Measurements from ENCODE around the gene PIEZO2.
"Not testable (repeated sequence)": the region's sequence is repeated elsewhere in the genome, so short reads cannot be mapped to it uniquely, and the experiment has no call there.

Gene PIEZO2

GRCh38 chr18:10659594-10659993 lies 489.8 kb downstream of the PIEZO2 start:
- Histone ChIP-seq H3F3A (ENCODE audit: low read depth) (no peaks in the 10 kb centered on the region), H3K9ac (ENCODE audit: low read depth, low read length, poor library complexity, severe bottlenecking) (no peak overlapping the region), H4K20me1 (ENCODE audit: insufficient read depth, low read length, poor library complexity, severe bottlenecking) (no peaks in the 10 kb centered on the region), H3K36me3 (ENCODE audit: insufficient read depth, low read length) (no peaks in the 10 kb centered on the region), H3K9me2 (replicated peaks; ENCODE audit: low read depth, low read length) (no peaks in the 10 kb centered on the region), H3K4me1 (ENCODE audit: insufficient read depth, low read length, poor library complexity, severe bottlenecking) (no peaks in the 10 kb centered on the region), H3K9me3 (ENCODE audit: insufficient read depth, low read depth, low read length) (no peaks in the 10 kb centered on the region; the same call in 1 of the 2 replicates), H2AFZ (ENCODE audit: low read length) (no peak overlapping the region), H3K27me3 (ENCODE audit: insufficient read depth, low read length, poor library complexity, severe bottlenecking) (no peaks in the 10 kb centered on the region), H3K4me2 (ENCODE audit: low read depth, low read length, poor library complexity, severe bottlenecking) (no peak overlapping the region), H3K79me2 (ENCODE audit: insufficient read depth, low read length) (no peaks in the 10 kb centered on the region), H3K4me3 (ENCODE audit: low read length, poor library complexity, severe bottlenecking) (no peak overlapping the region)
- TF ChIP-seq, protein P1, sequence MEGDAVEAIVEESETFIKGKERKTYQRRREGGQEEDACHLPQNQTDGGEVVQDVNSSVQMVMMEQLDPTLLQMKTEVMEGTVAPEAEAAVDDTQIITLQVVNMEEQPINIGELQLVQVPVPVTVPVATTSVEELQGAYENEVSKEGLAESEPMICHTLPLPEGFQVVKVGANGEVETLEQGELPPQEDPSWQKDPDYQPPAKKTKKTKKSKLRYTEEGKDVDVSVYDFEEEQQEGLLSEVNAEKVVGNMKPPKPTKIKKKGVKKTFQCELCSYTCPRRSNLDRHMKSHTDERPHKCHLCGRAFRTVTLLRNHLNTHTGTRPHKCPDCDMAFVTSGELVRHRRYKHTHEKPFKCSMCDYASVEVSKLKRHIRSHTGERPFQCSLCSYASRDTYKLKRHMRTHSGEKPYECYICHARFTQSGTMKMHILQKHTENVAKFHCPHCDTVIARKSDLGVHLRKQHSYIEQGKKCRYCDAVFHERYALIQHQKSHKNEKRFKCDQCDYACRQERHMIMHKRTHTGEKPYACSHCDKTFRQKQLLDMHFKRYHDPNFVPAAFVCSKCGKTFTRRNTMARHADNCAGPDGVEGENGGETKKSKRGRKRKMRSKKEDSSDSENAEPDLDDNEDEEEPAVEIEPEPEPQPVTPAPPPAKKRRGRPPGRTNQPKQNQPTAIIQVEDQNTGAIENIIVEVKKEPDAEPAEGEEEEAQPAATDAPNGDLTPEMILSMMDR (conservative IDR thresholded peaks at IDR 0.05; ENCODE audit: low read length), result no peak
- TF ChIP-seq EZH2phosphoT487 (IDR thresholded peaks at IDR 0.05; ENCODE audit: borderline replicate concordance), result no peak

GRCh38 chr18:10659000-10659399 lies 490.4 kb downstream of the PIEZO2 start:
- Histone ChIP-seq H2AFZ (ENCODE audit: low read length) (no peak overlapping the region), H3K36me3 (ENCODE audit: insufficient read depth, low read length) (no peaks in the 10 kb centered on the region), H4K20me1 (ENCODE audit: insufficient read depth, low read length, poor library complexity, severe bottlenecking) (no peaks in the 10 kb centered on the region), H3F3A (ENCODE audit: low read depth) (no peaks in the 10 kb centered on the region), H3K9ac (ENCODE audit: low read depth, low read length, poor library complexity, severe bottlenecking) (no peak overlapping the region), H3K4me2 (ENCODE audit: low read depth, low read length, poor library complexity, severe bottlenecking) (no peak overlapping the region), H3K27me3 (ENCODE audit: insufficient read depth, low read length, poor library complexity, severe bottlenecking) (no peaks in the 10 kb centered on the region), H3K9me2 (replicated peaks; ENCODE audit: low read depth, low read length) (no peaks in the 10 kb centered on the region), H3K9me3 (ENCODE audit: insufficient read depth, low read depth, low read length) (no peaks in the 10 kb centered on the region; the same call in 1 of the 2 replicates), H3K79me2 (ENCODE audit: insufficient read depth, low read length) (no peaks in the 10 kb centered on the region), H3K4me3 (ENCODE audit: low read length, poor library complexity, severe bottlenecking) (no peak overlapping the region), H3K4me1 (ENCODE audit: insufficient read depth, low read length, poor library complexity, severe bottlenecking) (no peaks in the 10 kb centered on the region)
- no peak for TF ChIP-seq EZH2phosphoT487 (IDR thresholded peaks at IDR 0.05; ENCODE audit: borderline replicate concordance)
- TF ChIP-seq, protein P1 (conservative IDR thresholded peaks at IDR 0.05; ENCODE audit: low read length), result no peak

- not testable (repeated sequence) for H3K9me2 ChIP-seq (replicated peaks; ENCODE audit: low read depth, low read length); H3K9me3 ChIP-seq (ENCODE audit: insufficient read depth, low read depth, low read length); H3K4me3 ChIP-seq (ENCODE audit: low read length, poor library complexity, severe bottlenecking); H3K27me3 ChIP-seq (ENCODE audit: insufficient read depth, low read length, poor library complexity, severe bottlenecking); H3F3A ChIP-seq (ENCODE audit: low read depth); H3K9ac ChIP-seq (ENCODE audit: low read depth, low read length, poor library complexity, severe bottlenecking); H4K20me1 ChIP-seq (ENCODE audit: insufficient read depth, low read length, poor library complexity, severe bottlenecking); H3K4me1 ChIP-seq (ENCODE audit: insufficient read depth, low read length, poor library complexity, severe bottlenecking); H3K79me2 ChIP-seq (ENCODE audit: insufficient read depth, low read length); H2AFZ ChIP-seq (ENCODE audit: low read length); H3K4me2 ChIP-seq (ENCODE audit: low read depth, low read length, poor library complexity, severe bottlenecking); H3K36me3 ChIP-seq (ENCODE audit: insufficient read depth, low read length)
Observed at GRCh38 chr18:10644003-10644402, 505.4 kb downstream of the PIEZO2 start.

GRCh38 chr18:10642915-10643524 lies 506.3 kb downstream of the PIEZO2 start:
- H3K9me2 ChIP-seq (replicated peaks; ENCODE audit: low read depth, low read length), result not testable (repeated sequence)

GRCh38 chr18:10638539-10638885 lies 510.9 kb downstream of the PIEZO2 start:
- not testable (repeated sequence) for H3F3A ChIP-seq (ENCODE audit: low read depth); H3K4me1 ChIP-seq (ENCODE audit: insufficient read depth, low read length, poor library complexity, severe bottlenecking); H2AFZ ChIP-seq (ENCODE audit: low read length); H3K9me3 ChIP-seq (ENCODE audit: insufficient read depth, low read depth, low read length); H4K20me1 ChIP-seq (ENCODE audit: insufficient read depth, low read length, poor library complexity, severe bottlenecking); H3K4me3 ChIP-seq (ENCODE audit: low read length, poor library complexity, severe bottlenecking); H3K9ac ChIP-seq (ENCODE audit: low read depth, low read length, poor library complexity, severe bottlenecking); H3K79me2 ChIP-seq (ENCODE audit: insufficient read depth, low read length); H3K36me3 ChIP-seq (ENCODE audit: insufficient read depth, low read length); H3K27me3 ChIP-seq (ENCODE audit: insufficient read depth, low read length, poor library complexity, severe bottlenecking); H3K9me2 ChIP-seq (replicated peaks; ENCODE audit: low read depth, low read length); H3K4me2 ChIP-seq (ENCODE audit: low read depth, low read length, poor library complexity, severe bottlenecking)

More at GRCh38 chr18:10642915-10643524, 506.3 kb downstream of the PIEZO2 start:
- H3K4me3 ChIP-seq (ENCODE audit: low read length, poor library complexity, severe bottlenecking); H2AFZ ChIP-seq (ENCODE audit: low read length); H3K4me2 ChIP-seq (ENCODE audit: low read depth, low read length, poor library complexity, severe bottlenecking); H3K9me3 ChIP-seq (ENCODE audit: insufficient read depth, low read depth, low read length); H3K9ac ChIP-seq (ENCODE audit: low read depth, low read length, poor library complexity, severe bottlenecking); H3F3A ChIP-seq (ENCODE audit: low read depth); H3K36me3 ChIP-seq (ENCODE audit: insufficient read depth, low read length); H3K27me3 ChIP-seq (ENCODE audit: insufficient read depth, low read length, poor library complexity, severe bottlenecking); H3K79me2 ChIP-seq (ENCODE audit: insufficient read depth, low read length); H4K20me1 ChIP-seq (ENCODE audit: insufficient read depth, low read length, poor library complexity, severe bottlenecking); H3K4me1 ChIP-seq (ENCODE audit: insufficient read depth, low read length, poor library complexity, severe bottlenecking): not testable (repeated sequence)

DNA sequence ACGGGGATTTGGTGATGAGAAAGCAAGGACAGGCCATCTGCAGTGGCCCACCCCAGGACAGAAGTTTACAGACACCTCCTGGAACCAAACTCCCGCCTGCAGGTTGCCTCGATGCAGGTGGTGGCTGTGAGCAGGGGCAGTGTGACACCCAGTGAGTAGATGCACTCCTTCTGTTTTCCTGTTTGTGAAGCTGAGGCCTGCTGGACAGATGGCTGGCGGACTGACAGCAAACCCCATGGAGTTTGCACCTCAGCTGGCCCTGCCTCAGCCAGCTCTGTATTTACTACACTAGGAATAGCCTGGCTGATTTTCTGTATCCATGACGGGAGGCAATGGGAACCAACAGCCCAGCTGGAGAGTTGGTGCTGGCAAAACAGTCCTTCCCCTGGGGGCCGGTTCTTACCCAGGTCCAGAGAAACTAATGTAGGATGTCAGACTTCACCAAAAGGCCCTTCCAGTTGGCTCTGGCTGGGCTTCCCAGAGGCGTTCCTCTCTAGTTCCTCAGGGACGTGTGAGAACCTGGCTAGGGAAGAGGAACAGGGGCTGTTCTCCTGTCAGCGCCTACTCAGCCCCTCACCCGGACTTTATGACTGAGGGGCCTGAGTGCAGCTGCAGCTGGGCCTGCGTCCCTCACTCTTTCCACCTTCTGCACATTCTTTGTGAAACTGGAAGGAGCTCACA lies 511.4 kb downstream of the PIEZO2 start:
- H3K4me3 ChIP-seq (ENCODE audit: low read length, poor library complexity, severe bottlenecking); H4K20me1 ChIP-seq (ENCODE audit: insufficient read depth, low read length, poor library complexity, severe bottlenecking): not testable (repeated sequence)

More for the DNA sequence above, 511.4 kb downstream of the PIEZO2 start:
- H3K4me1 ChIP-seq (ENCODE audit: insufficient read depth, low read length, poor library complexity, severe bottlenecking); H3K9ac ChIP-seq (ENCODE audit: low read depth, low read length, poor library complexity, severe bottlenecking); H3K79me2 ChIP-seq (ENCODE audit: insufficient read depth, low read length); H3K9me3 ChIP-seq (ENCODE audit: insufficient read depth, low read depth, low read length); H3K36me3 ChIP-seq (ENCODE audit: insufficient read depth, low read length); H3K9me2 ChIP-seq (replicated peaks; ENCODE audit: low read depth, low read length); H3K27me3 ChIP-seq (ENCODE audit: insufficient read depth, low read length, poor library complexity, severe bottlenecking); H2AFZ ChIP-seq (ENCODE audit: low read length); H3F3A ChIP-seq (ENCODE audit: low read depth); H3K4me2 ChIP-seq (ENCODE audit: low read depth, low read length, poor library complexity, severe bottlenecking): not testable (repeated sequence)
